ENCODE results near the gene AIFM3. TPM values are rescaled to one million over a fixed set of nuclear protein-coding genes. Genes with fewer than 3 reads are reported as not detected.
A peak's percentile ranks its signal among the peaks of the same experiment; 100 is the strongest.
"Not testable (repeated sequence)": the region's sequence is repeated elsewhere in the genome, so short reads cannot be mapped to it uniquely, and the experiment has no call there.

Gene AIFM3
- total and polyA plus RNA-seq, 11 donors, result 0.25 to 3.0 (median 0.49) TPM; not detected in 2

GRCh38 chr22:20970939-20971657 is 4.0 kb downstream of the AIFM3 start:
- TF ChIP-seq POLR2A (IDR thresholded peaks at IDR 0.05), result no peak
- TF ChIP-seq CTCF (IDR thresholded peaks at IDR 0.05), result no peak
- Histone ChIP-seq H3K9me3 (no peaks in the 10 kb centered on the region), H3K36me3 (no peaks in the 10 kb centered on the region), H3K4me3 (no peak overlapping the region), H3K27me3 (no peaks in the 10 kb centered on the region), H3K27ac (no peak overlapping the region), H3K4me1 (peaks cover 0 to 21% (median 0%) of the 10 kb centered on the region in 12 donors)
- intact Hi-C loops (cut with DNase I), result no loop called here
- 59 to 72% (median 64%) methylated on average over 3 to 4 of the region's 4 CpGs for WGBS, 4 donors
- ATAC-seq (no peak), DNase-seq (no peak)

- 81 to 87% (median 82%) methylated on average over 11 of the region's 11 CpGs for WGBS, 4 donors
- DNase-seq; H3K9me3 ChIP-seq; H3K36me3 ChIP-seq; H3K4me3 ChIP-seq; H3K27me3 ChIP-seq; intact Hi-C loops (cut with DNase I): not testable (repeated sequence)
- Histone ChIP-seq H3K4me1 (peaks cover 0 to 21% (median 0%) of the 10 kb centered on the region in 12 donors), H3K27ac (peak overlapping the region in 1 of 12 donors; percentile 32)
- ATAC-seq, result peak in 1 of 4 donors; percentile 24
Measured at GRCh38 chr22:20972014-20972694, 5.1 kb downstream of the AIFM3 start.

GRCh38 chr22:20972933-20973577 is 6.0 kb downstream of the AIFM3 start:
- TF ChIP-seq CTCF (IDR thresholded peaks at IDR 0.05), result no peak
- TF ChIP-seq POLR2A (IDR thresholded peaks at IDR 0.05), result no peak
- Histone ChIP-seq H3K36me3 (no peaks in the 10 kb centered on the region), H3K27ac (no peak overlapping the region), H3K4me3 (no peak overlapping the region), H3K9me3 (peaks cover 0 to under 1% (median 0%) of the 10 kb centered on the region in 12 donors), H3K27me3 (no peaks in the 10 kb centered on the region), H3K4me1 (peaks cover 0 to 19% (median 0%) of the 10 kb centered on the region in 12 donors)
- no peak for DNase-seq
- intact Hi-C loops (cut with DNase I), result no loop called here
- ATAC-seq, result no peak
- 72 to 81% (median 78%) methylated on average over 11 to 21 of the region's 21 CpGs for WGBS, 4 donors

- no peak for DNase-seq
- WGBS, 4 donors, result 55 to 67% (median 65%) methylated on average over 18 to 21 of the region's 21 CpGs
- H3K4me1 ChIP-seq, result peaks cover 0 to 17% (median 0%) of the 10 kb centered on the region in 12 donors
- H3K9me3 ChIP-seq, result peaks cover 0 to 7% (median 2%) of the 10 kb centered on the region in 12 donors
- intact Hi-C loops (cut with DNase I), result no loop called here
- no peak for ATAC-seq
- no peak for TF ChIP-seq CTCF (IDR thresholded peaks at IDR 0.05)
- TF ChIP-seq POLR2A (IDR thresholded peaks at IDR 0.05), result no peak
- no peaks in the 10 kb centered on the region for H3K27me3 ChIP-seq
- H3K27ac ChIP-seq, result no peak overlapping the region
- H3K4me3 ChIP-seq, result no peak overlapping the region
- H3K36me3 ChIP-seq, result no peaks in the 10 kb centered on the region
Measured at GRCh38 chr22:20973634-20974286, 6.7 kb downstream of the AIFM3 start.
